Activated CD8-positive, alpha-beta memory T cell treated with anti-CD3 and anti-CD28 coated beads, Interleukin-2, amount 10 ng/mL, durations not matched to agents 7 days and 5 days (primary cell): ENCODE measurements around the gene ICOS. TPM values are rescaled to one million over a fixed set of nuclear protein-coding genes. Genes with fewer than 3 reads are reported as not detected.

Experiments
- ATAC-seq: fragments of 150-1000 bp; cut with Tn5 transposase; one replicate; pipeline ENCODE4 v1.10.0; 2021; ENCODE audit warnings: moderate library complexity
- CTCF ChIA-PET: fragments of 350-600 bp; sonication (Branson Sonifier 250); formaldehyde crosslinking; loops from one replicate; lab custom pipeline; 2021; ENCODE audit warnings: antibody characterized with exemption; lab: Charles Lee
- DNase-seq: peaks from one replicate; pipeline ENCODE4 v3.0.0-alpha.2; 2020
- H3K27ac Mint-ChIP-seq: one replicate; pipeline ENCODE4 v1.8.0; 2021; ENCODE audit warnings: mild to moderate bottlenecking, mixed read lengths
- H3K27me3 Mint-ChIP-seq: one replicate; pipeline ENCODE4 v1.8.0; 2021; ENCODE audit warnings: mixed read lengths
- H3K36me3 Mint-ChIP-seq: one replicate; pipeline ENCODE4 v1.8.0; 2021; ENCODE audit warnings: mild to moderate bottlenecking, mixed read lengths
- H3K4me1 Mint-ChIP-seq: one replicate; pipeline ENCODE4 v1.8.0; 2021; ENCODE audit warnings: mixed read lengths
- H3K4me3 Mint-ChIP-seq: one replicate; pipeline ENCODE4 v1.8.0; 2021; ENCODE audit warnings: mild to moderate bottlenecking, moderate library complexity, mixed read lengths
- H3K9me3 Mint-ChIP-seq: one replicate; pipeline ENCODE4 v1.8.0; 2022; ENCODE audit warnings: low read depth, mixed read lengths
- total RNA-seq, 2 experiments: library from RNA; stranded (reverse); gene quantifications; one replicate each; pipeline ENCODE4 v1.2.3, GENCODE V29; 2021

Gene ICOS
- total RNA-seq, 2 experiments from 2014 or later = 26.9 to 49.7 TPM

GRCh38 chr2:203988500-203989260 lies 52.1 kb downstream of the ICOS start:
- Mint-ChIP-seq H3K9me3 (no peaks in the 10 kb centered on the region), H3K27me3 (peaks cover 2% of the 10 kb centered on the region), H3K36me3 (peaks cover 7% of the 10 kb centered on the region), H3K27ac (no peak overlapping the region), H3K4me3 (no peak overlapping the region), H3K4me1 (peaks cover 15% of the 10 kb centered on the region)
- CTCF ChIA-PET = interaction anchor here (0.9 to 1.2 kb wide), 2 partner anchors 11 to 41 kb away, joined by 3 read pairs; no protein-coding TSS in a partner anchor
- no peak for ATAC-seq
- DNase-seq = no peak

DNA sequence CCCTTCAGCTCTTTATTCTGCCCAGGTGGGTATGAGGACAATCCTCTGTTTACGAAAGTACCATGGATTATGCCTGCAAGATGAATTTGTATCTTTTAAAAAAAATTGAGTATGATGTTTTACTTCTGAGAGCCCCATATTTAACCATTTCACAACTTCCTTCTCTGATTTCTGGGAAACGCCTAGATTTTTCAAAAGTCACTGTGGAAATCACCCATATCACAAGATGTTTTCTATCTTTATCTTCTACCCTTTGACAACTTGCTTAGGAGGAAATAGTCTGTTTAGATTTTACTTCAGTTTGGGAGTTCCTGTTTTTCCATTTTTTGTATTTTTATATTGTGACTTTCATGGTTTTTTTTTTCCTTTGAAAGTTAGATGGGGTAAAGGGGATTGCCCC lies 53.0 kb downstream of the ICOS start:
- CTCF ChIA-PET = no interaction called here
- H3K9me3 Mint-ChIP-seq = no peaks in the 10 kb centered on the region
- peaks cover 2% of the 10 kb centered on the region for H3K27me3 Mint-ChIP-seq
- H3K27ac Mint-ChIP-seq = no peak overlapping the region
- no peak overlapping the region for H3K4me3 Mint-ChIP-seq
- no peak for ATAC-seq
- H3K36me3 Mint-ChIP-seq = peaks cover 7% of the 10 kb centered on the region
- H3K4me1 Mint-ChIP-seq = peaks cover 18% of the 10 kb centered on the region
- no peak for DNase-seq

DNA sequence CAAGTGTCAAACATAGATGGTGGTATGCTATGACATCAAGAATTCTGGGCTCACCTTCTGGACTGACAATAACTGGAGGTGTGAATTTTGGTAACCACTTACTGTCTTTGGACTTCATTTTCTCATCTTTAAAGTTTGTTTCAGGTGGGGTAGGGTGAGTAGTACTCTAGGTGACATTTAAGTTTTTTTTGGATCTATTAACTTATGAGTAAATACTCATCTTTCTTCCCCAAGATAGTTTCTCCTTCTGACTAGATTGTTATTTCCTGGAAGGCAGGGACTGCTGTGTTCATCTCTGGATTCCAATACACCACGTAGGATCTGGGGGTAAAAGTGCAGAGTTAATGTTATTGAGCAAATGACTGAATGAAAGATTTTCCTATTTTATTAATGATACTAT lies 55.9 kb downstream of the ICOS start:
- H3K9me3 Mint-ChIP-seq = no peaks in the 10 kb centered on the region
- CTCF ChIA-PET = interaction anchor here (1.7 kb wide), 1 partner anchor 35 kb away, joined by 4 read pairs; no protein-coding TSS in a partner anchor
- no peak overlapping the region for H3K4me3 Mint-ChIP-seq
- H3K27me3 Mint-ChIP-seq = peaks cover 2% of the 10 kb centered on the region
- H3K36me3 Mint-ChIP-seq = peaks cover 10% of the 10 kb centered on the region
- DNase-seq (no peak), ATAC-seq (peak; percentile 43)
- H3K4me1 Mint-ChIP-seq = peaks cover 32% of the 10 kb centered on the region
- no peak overlapping the region for H3K27ac Mint-ChIP-seq

DNA sequence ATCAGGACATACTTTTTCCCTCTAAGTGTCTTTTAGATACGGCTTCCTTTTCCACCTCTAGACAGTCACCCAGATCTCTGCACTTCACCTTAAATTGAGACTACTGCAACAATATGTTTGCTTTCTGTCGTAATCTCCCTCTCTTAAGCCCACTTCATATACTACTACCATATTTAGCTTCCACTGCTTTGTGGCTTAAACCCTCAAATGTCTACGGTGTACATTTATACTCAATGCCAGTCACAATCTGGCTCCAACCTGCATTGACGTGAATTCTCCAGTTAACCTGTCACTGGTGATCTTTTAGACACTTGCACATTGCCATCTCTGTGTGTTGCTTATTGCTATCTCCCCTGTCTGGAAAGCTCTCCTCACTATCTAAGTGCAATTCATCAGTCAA lies 56.4 kb downstream of the ICOS start:
- Mint-ChIP-seq H3K27me3 (peaks cover 2% of the 10 kb centered on the region), H3K36me3 (peaks cover 8% of the 10 kb centered on the region), H3K9me3 (no peaks in the 10 kb centered on the region), H3K4me3 (no peak overlapping the region), H3K27ac (no peak overlapping the region), H3K4me1 (peaks cover 34% of the 10 kb centered on the region)
- CTCF ChIA-PET = interaction anchor here (1.7 kb wide), 1 partner anchor 35 kb away, joined by 4 read pairs; no protein-coding TSS in a partner anchor
- ATAC-seq (no peak), DNase-seq (no peak)

GRCh38 chr2:203993560-203993959 lies 57.0 kb downstream of the ICOS start:
- ATAC-seq = no peak
- H3K9me3 Mint-ChIP-seq = no peaks in the 10 kb centered on the region

DNA sequence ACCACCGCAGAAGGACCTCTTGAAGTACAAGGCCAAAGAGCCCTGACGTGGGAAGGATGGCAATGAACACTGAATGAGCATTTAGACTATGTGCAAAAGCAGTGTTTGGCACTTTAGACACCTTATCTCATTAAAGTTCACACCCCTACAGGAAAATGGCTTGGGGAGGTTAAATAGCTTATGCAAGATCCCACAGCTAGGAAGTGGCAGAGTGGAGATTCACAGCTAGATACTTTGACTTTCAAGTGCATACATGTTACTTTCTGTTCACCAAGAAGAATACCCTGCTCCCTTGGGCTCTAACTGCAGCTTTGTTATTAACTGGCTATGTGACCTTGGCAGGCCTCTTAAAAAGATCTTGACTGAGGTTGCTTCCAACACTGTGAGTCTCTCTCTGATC lies 58.2 kb downstream of the ICOS start:
- Mint-ChIP-seq H3K36me3 (peaks cover 5% of the 10 kb centered on the region), H3K9me3 (no peaks in the 10 kb centered on the region), H3K27me3 (no peaks in the 10 kb centered on the region), H3K4me3 (no peak overlapping the region), H3K27ac (peak overlapping the region; percentile 13), H3K4me1 (peaks cover 44% of the 10 kb centered on the region)
- DNase-seq (no peak), ATAC-seq (peak; percentile 29)
- CTCF ChIA-PET = interaction anchor here (1.3 to 1.5 kb wide), 2 partner anchors 9 to 20 kb away, joined by 3 read pairs; no protein-coding TSS in a partner anchor

More at GRCh38 chr2:203993560-203993959, 57.0 kb downstream of the ICOS start:
- Mint-ChIP-seq H3K4me1 (peaks cover 37% of the 10 kb centered on the region), H3K27me3 (peaks cover 2% of the 10 kb centered on the region), H3K36me3 (peaks cover 8% of the 10 kb centered on the region), H3K4me3 (no peak overlapping the region), H3K27ac (no peak overlapping the region)
- DNase-seq = no peak
- CTCF ChIA-PET = interaction anchor here (1.7 kb wide), 1 partner anchor 36 kb away, joined by 4 read pairs; no protein-coding TSS in a partner anchor

DNA sequence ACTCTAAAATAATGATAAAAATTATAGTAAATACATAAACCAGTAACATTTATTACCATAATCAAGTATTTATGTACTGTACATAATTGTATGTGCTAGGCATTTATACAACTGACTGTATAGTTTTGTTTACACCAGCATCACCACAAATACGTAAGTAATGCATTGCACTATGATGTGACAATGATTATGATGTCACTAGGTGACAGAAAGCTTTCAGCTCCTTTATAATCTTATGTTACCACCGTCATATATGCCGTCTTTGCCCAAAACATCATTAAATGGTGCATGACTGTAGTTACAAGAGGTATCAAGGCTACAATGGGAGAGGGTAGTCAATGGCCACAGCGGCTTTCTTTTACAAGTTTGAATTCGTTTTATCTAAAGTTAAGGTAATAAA lies 60.1 kb downstream of the ICOS start:
- H3K4me1 Mint-ChIP-seq = peaks cover 61% of the 10 kb centered on the region
- no peaks in the 10 kb centered on the region for H3K27me3 Mint-ChIP-seq
- CTCF ChIA-PET = interaction anchor here (1.4 kb wide), 2 partner anchors 20 to 32 kb away, joined by 3 read pairs; no protein-coding TSS in a partner anchor
- ATAC-seq = no peak
- H3K9me3 Mint-ChIP-seq = peaks cover 4% of the 10 kb centered on the region
- no peak overlapping the region for H3K4me3 Mint-ChIP-seq
- H3K27ac Mint-ChIP-seq = no peak overlapping the region
- DNase-seq = no peak
- H3K36me3 Mint-ChIP-seq = peaks cover 7% of the 10 kb centered on the region

DNA sequence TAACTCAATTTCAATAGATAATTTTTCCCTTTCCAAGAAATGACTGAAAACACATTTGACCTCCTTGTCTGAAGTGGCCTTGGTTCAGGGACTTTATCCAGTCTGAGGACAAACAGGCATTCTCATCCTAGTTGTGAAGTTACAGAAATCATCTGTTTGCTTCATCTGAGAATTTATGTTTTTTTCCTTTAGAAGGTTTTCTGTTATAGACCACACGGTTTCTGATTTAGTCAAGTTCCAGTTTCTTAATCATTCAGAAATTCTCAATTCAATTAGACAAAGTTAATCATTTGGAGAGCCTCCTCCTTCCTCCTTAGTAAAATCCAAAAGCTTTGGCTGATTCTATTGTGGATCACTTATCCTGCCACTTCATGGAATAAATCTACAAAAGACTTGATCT lies 60.9 kb downstream of the ICOS start:
- Mint-ChIP-seq H3K27ac (no peak overlapping the region), H3K36me3 (peaks cover 13% of the 10 kb centered on the region), H3K9me3 (peaks cover 5% of the 10 kb centered on the region), H3K4me1 (peaks cover 63% of the 10 kb centered on the region), H3K27me3 (no peaks in the 10 kb centered on the region), H3K4me3 (peak overlapping the region; percentile 7)
- CTCF ChIA-PET = interaction anchor here (0.9 to 1.4 kb wide), 2 partner anchors 21 to 62 kb away, joined by 3 read pairs; no protein-coding TSS in a partner anchor
- ATAC-seq (peak; percentile 34), DNase-seq (no peak)

- CTCF ChIA-PET = interaction anchor here (0.9 kb wide), 1 partner anchor 63 kb away, joined by 3 read pairs; no protein-coding TSS in a partner anchor
- Mint-ChIP-seq H3K4me1 (peaks cover 67% of the 10 kb centered on the region), H3K27me3 (no peaks in the 10 kb centered on the region), H3K27ac (peak overlapping the region; percentile 37), H3K4me3 (peak overlapping the region; percentile 7), H3K36me3 (peaks cover 13% of the 10 kb centered on the region), H3K9me3 (peaks cover 5% of the 10 kb centered on the region)
- DNase-seq (no peak), ATAC-seq (peak; percentile 31)
These were observed 61.6 kb downstream of the ICOS start for GRCh38 chr2:203997980-203998809.

- DNase-seq (no peak), ATAC-seq (no peak)
- Mint-ChIP-seq H3K4me3 (no peak overlapping the region), H3K4me1 (peaks cover 76% of the 10 kb centered on the region), H3K9me3 (peaks cover 5% of the 10 kb centered on the region), H3K27ac (no peak overlapping the region), H3K36me3 (peaks cover 23% of the 10 kb centered on the region), H3K27me3 (no peaks in the 10 kb centered on the region)
- CTCF ChIA-PET = interaction anchor here (0.8 to 0.9 kb wide), 2 partner anchors 12 to 15 kb away, joined by 3 read pairs; no protein-coding TSS in a partner anchor
These were observed 63.3 kb downstream of the ICOS start for GRCh38 chr2:203999835-204000234.

DNA sequence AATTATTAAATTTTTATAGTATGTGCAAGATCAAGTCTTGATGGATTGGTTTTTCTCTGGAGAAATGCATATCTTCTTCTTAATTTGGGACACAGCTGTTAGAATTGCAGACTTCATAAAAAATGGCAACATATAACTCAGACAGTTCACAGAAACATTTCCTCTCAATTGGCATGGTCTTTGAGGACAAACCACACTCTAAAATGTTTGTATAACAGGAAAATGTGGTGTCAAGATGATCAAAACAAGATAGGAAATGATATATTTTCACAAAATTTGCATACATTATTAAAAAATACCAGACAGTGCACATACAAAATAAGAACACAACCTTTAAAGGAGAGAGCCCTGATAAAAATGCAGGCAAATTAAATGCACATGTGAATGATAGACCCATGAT lies 63.9 kb downstream of the ICOS start:
- Mint-ChIP-seq H3K36me3 (peaks cover 27% of the 10 kb centered on the region), H3K9me3 (peaks cover 5% of the 10 kb centered on the region), H3K4me3 (no peak overlapping the region), H3K27ac (no peak overlapping the region), H3K4me1 (peaks cover 78% of the 10 kb centered on the region), H3K27me3 (no peaks in the 10 kb centered on the region)
- no peak for DNase-seq
- CTCF ChIA-PET = no interaction called here
- ATAC-seq = no peak

- H3K27ac Mint-ChIP-seq = no peak overlapping the region
- no peak for DNase-seq
These were observed 66.9 kb downstream of the ICOS start for GRCh38 chr2:204003276-204003990.

More at GRCh38 chr2:204003276-204003990, 66.9 kb downstream of the ICOS start:
- Mint-ChIP-seq H3K9me3 (peaks cover 5% of the 10 kb centered on the region), H3K4me3 (no peak overlapping the region), H3K36me3 (peaks cover 46% of the 10 kb centered on the region), H3K27me3 (no peaks in the 10 kb centered on the region), H3K4me1 (peaks cover 72% of the 10 kb centered on the region)
- CTCF ChIA-PET = interaction anchor here (1.0 kb wide), 1 partner anchor 9 kb away, joined by 3 read pairs; no protein-coding TSS in a partner anchor
- ATAC-seq = no peak
